GM19397 (cell line): ENCODE results near the gene SSMEM1.
A peak's percentile ranks its signal among the peaks of the same experiment; 100 is the strongest.
"Not testable (repeated sequence)": the region's sequence is repeated elsewhere in the genome, so short reads cannot be mapped to it uniquely, and the experiment has no call there.

Source experiments
- ATAC-seq: cut with Tn5 transposase; IDR thresholded peaks from one replicate; pipeline ENCODE4 v1.9.1; 2021; ENCODE audit warnings: mild to moderate bottlenecking, moderate library complexity; ENCODE audit not compliant: unreplicated experiment

Gene SSMEM1, protein sequence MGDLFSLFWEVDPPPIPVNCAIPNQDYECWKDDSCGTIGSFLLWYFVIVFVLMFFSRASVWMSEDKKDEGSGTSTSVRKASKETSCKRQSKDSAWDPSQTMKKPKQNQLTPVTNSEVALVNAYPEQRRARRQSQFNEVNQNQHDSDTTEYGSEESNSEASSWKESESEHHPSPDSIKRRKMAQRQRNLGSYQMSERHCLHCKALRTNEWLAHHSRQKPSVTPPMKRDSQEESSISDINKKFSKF

DNA sequence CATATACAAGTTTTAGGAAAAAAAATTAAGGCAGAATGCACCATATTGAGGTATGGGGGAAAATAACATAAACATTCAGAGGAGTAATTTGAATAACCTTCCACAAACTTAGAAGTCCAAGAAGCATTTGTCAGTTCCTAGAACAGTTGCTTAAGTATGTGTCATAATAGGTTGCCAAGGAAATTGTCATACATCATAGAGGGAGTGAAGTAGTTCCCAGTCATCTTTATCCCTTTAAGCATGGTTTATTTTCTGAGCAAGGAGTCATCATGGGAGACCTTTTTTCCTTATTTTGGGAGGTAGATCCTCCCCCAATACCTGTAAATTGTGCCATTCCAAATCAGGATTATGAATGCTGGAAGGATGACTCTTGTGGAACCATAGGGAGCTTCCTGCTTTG is at the start of gene SSMEM1:
Gene SSMEM1, plus strand, starts transcription at position 219 of the 400 bp plus-strand sequence. Its CDS starts 51 bp downstream, at position 270.
- no peak for ATAC-seq

DNA sequence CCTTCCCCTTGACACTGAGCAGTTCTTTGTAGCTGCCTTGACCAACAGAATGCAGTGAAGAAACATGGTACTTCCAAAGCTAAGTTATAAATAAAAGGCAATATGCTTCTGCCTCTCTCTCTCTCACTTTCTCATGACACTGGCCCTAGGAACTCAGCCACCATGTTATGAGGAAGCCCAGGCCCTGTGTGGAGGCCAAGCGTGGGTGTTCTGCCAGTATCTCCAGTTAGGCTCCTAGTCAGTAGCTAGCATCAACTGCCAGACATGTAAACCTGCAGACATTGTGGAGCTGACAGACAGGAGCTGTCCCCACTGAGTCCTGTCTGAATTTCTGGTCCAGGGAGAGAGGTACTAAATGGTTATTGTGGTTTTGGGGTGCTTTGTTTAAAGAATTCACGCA is 47.6 kb upstream of the SSMEM1 start:
- no peak for ATAC-seq

DNA sequence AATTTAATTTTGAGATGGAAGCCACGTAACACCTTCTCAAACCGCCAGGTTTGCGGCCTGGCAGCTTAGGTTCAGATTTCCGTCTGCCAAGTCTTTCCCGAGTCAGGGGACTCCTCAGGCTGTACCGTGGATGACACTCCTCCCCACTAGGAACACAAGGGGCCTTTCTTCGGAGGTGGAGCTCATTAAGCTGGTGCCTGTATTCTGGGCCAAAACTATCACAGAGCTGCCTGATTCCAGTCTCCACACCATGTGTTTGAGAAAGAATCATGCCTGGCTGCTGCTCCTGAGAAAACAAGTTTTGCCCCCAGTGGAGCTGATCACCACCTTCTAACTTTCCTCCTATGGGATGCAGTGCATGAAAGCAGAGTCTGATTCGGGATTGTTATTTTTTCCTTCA is 47.2 kb upstream of the SSMEM1 start:
- no peak for ATAC-seq

DNA sequence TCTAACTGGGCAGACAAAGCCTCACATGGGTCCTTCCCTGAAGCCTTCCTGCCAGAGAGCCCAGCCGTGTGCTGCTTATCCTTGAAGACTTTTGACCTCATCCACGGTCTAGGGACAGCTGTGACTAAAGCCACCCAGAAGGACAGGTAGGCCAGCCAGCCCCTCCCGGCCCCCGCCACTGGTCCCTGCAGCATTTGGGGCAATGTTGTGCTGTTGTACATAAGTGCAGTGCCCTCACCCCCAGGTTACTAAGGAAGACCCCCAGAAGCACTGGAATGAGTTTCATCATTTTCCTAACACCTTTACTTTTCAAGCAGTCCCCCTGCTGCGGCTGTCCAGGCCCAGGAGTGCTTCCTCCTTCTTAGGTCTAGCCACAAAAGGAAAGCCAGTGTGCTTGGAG is 45.5 kb upstream of the SSMEM1 start:
- no peak for ATAC-seq

DNA sequence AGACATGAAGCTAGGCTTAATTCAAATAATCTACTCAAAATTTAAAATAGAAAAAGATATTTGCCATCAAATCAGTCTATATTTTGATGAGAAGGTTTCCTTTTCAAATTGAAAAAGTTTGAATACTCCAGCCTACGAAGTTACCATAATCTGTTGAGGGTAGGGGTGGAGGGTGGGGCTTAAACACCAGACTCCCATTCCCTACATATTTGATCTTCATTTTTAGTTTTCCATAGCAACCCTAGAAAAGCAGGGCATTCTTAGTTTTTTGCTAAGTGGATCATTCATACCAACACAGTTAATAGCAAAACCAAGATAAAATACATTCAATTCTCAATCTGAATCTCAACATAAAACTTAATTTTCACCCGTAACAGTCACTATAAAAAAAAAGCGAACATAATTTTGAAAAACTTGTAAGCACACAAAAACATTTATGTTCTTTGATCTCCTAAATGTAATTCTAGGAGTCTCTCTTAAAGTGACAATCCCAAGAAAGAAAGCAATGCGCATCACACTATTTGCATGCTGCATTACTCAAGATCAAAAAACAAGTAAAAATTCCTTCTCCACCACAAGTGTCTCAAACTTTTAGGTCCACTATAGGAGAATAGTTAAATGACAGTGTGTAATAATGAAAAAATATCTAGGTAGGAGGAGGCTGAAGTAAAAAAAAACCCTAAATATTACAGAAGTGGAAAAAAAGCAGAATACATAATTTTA is 33.3 kb upstream of the SSMEM1 start:
- no peak for ATAC-seq

DNA sequence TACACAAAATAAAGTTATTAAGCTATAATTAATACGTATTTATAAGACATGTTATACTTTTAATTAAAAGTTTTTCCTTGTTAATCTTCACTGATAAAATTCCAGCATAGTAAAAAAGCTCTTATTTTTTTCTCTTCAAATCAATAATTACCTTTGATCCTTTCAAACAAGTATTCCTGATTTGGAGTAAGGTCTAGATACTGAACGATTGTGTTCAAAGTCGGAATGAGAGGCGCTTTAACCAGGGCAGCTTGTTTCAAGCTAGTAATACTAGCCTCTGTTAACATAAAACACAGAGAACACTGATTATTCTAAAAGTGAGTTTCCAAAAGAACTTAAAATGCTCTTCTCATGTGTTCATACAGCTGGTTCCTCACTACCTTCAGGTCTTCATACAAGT is 29.4 kb upstream of the SSMEM1 start:
- no peak for ATAC-seq

DNA sequence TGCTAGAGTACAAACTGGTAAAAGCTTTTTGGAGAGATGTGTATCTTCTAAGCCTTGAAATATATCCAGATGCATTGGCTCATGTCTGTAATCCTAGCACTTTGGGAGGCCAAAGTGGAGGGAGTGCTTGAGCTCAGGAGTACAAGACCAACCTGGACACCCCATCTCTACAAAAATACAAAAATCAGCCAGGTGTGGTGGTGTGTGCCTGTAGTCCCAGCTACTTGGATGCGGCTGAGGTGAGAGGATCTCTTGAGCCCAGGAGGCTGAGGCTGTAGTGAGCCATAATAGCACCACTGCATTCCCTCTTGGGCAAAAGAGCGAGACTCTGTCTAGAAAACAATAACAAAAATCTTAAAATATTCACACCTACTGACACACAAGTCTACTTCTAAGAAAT is 28.0 kb upstream of the SSMEM1 start:
- no peak for ATAC-seq

DNA sequence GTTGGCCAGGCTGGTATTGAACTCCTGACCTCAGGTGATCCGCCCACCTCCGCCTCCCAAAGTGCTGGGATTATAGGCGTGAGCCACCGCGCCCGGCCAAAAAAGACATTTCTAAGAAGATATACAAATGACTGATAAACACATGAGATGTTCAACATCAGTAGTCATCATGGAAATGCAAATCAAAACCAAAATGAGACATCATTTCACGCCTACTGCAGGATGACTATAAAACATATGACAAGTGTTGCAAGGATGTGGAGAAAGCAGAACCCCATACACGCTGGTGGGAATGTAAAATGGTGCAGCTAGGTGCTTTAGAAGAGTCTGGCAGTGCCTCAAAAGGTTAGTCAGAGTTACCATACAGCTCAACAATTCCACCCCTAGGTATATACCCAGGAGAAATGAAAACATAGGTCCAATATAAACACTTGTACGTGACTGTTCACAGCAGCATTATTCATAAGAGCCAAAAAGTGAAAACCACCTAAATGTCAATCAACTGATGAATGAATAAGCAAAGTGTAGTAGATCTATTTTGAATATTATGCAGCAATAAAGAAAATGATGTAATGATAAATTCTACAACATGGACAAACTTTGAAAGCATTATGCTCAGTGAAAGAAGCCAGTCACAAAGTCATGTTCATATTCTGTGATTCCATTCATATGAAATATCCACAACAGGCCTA is 26.9 kb upstream of the SSMEM1 start:
- no peak for ATAC-seq

DNA sequence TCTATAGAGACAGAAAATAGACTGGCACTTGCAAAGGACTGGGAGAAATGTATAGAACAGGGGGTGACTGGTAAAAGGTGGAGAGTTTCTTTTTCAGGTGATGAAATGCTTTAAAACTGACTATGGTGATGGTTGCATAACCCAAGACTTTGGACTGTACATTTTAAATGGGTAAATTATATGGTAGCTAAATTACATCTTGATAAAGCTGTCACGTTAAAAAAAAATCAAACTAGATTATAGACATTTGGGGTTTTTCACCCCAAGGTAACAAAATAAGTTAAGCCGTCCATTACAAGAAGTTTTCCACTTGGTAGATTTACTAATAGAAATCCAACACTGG is 26.4 kb upstream of the SSMEM1 start:
- no peak for ATAC-seq

DNA sequence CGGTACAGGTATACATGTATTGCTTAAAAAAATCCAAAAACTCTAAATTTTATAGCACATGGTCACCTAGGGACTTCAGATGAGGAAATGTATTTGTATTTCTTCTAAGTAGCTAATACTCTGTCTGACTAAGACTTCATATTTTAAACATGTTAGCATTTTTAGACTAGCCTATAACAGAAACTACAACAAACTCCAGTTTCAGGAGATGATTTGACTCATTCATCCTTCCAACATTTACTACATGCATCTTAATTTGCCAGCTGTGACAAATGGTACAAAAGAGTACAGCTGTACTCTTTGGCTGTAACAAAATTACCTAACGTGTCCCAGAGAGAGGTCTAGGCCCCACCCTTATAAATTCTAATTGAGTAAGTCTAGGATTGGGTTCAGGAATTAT is 24.7 kb upstream of the SSMEM1 start:
- no peak for ATAC-seq

DNA sequence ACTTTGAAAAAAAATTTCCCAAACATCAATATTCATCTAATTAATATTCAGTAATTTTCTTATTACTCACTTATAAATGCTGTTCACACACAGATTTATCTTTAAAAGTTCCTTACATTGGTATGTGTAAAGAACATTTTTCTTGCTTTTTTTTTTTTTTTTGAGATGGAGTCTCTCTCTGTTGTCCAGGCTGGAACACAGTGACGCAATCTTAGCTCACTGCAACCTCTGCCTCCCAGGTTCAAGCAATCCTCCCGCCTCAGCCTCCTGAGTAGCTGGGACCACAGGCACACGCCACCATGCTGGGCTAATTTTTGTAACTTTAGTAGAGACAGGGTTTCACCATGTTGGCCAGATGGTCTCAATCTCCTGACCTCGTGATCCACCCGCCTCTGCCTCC is 23.3 kb upstream of the SSMEM1 start:
- not testable (repeated sequence) for ATAC-seq

DNA sequence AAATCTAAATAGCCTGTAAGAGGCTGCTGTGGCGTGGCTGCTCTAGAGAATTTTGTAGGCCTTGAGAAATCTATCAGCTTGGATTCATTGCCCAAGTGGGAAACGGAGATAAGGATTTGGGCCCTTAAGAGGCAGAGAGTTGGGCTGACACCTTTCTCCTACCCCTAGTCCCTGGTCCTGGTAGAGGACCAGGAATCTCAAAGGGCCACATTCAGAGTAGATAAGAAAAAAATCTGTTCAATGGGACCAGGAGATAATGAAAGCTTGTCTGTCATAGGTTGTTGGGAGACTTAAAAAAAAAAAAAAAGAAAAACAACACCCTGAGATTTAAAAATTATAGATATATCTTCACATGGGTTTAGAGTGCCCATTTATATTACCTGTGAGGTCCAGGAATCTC is 20.3 kb upstream of the SSMEM1 start:
- ATAC-seq: no peak

DNA sequence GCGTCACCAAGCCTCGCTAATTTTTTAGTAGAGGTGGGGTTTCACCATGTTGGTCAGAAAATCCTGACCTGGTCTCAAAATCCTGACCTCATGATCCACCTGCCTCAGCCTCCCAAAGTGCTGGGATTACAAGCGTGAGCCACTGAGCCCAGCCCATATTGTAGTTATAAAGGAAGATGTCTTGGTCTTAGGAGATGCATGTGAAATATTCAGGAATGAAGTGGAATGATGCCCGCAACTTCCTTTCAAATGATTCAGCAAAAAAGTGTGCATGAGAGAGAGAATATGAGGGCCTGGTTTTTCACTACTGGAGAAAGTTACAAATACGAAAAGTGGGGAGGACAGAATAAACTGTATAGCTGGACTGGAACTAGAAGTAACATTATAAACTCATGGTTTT is 18.3 kb upstream of the SSMEM1 start:
- ATAC-seq: no peak

DNA sequence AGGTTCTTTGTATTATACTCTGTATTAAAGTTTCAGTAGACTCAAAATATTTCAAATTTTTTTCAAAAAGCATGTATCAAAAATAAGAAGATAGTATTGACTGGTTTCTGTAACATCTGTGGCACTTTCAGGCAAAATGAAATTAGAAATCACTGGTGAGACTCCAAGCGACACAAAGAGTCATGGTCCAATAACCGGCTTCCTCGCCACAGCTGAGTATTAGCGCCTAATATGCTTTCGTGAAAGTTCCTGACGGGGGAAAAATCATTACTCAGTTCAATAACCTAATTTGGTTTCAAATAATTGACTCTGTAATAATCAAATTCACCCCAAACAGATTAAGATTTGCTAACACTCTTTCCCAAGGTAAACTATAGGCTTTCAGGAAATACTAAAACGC is 15.9 kb upstream of the SSMEM1 start:
- no peak for ATAC-seq

DNA sequence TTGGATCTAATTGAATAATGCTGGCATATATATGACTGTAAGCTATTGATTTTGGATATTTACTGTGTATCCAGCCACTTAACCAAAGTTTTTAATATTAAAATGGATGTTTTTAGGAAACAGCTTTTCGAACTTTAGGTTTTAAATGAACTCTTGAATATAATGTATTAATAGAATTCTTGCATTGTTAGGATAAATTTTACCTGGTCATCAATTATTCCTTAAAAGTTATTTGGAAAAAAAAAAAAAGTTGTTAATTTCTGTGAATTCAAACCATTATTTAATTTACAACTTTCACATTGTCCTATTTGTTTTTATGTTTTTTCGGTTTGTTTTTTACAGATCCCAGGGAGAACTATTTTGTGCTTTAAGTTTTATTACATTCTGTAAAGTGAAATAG is 12.3 kb upstream of the SSMEM1 start:
- ATAC-seq: no peak

DNA sequence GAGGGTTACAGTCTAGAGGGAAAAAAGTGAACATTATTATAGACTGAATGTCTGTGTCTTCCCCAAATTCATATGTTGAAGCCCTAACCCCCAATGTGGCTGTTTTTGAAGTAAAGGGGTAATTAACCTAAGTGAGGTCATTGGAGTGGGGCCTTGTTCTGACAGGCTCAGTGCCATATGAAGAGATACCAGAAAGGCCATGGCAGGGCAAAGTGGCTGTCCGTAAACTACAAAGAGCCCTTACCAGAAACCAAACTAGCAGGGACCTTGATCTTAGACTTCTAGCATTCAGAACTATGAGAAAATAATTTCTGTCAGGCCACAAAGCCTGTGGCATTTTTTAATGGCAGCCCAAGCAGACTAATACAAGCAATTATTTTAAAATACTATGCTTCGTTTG is 11.2 kb upstream of the SSMEM1 start:
- no peak for ATAC-seq

DNA sequence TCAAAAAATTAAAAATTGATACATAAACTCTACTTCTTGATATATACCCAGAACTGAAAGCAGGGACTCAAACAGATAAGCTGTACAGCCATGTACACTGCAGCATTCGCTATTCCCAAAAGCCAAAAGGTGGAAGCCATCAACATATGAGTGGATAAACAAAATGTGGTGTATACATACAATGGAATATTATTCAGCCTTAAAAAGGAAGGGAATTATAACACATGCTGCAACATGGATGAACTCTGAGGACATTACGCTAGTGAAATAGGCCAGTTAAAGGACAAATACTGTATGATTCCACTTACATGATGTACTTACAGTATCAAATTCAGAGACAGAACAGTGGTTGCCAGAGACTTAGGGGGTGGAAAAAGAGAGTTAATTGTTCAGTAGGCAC is 10.6 kb upstream of the SSMEM1 start:
- no peak for ATAC-seq

DNA sequence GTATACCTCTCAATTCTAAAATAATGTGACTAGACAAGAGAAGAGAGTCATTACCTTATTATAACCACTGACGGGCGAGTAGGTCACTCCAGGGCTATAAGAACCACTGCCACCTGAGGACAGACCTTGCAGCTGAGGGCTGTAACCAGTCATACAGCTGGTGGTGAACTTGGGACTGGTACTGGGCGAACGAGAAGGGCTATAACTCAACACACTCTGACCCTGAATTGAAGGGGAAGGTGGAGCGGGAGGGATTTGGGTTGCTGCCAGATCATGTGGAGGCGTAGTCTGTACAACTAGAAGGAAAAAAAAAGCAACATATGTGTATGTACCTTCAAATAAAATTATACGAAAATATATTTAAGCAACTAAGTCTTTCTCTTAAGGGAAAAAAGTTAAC is 5.9 kb upstream of the SSMEM1 start:
- no peak for ATAC-seq

DNA sequence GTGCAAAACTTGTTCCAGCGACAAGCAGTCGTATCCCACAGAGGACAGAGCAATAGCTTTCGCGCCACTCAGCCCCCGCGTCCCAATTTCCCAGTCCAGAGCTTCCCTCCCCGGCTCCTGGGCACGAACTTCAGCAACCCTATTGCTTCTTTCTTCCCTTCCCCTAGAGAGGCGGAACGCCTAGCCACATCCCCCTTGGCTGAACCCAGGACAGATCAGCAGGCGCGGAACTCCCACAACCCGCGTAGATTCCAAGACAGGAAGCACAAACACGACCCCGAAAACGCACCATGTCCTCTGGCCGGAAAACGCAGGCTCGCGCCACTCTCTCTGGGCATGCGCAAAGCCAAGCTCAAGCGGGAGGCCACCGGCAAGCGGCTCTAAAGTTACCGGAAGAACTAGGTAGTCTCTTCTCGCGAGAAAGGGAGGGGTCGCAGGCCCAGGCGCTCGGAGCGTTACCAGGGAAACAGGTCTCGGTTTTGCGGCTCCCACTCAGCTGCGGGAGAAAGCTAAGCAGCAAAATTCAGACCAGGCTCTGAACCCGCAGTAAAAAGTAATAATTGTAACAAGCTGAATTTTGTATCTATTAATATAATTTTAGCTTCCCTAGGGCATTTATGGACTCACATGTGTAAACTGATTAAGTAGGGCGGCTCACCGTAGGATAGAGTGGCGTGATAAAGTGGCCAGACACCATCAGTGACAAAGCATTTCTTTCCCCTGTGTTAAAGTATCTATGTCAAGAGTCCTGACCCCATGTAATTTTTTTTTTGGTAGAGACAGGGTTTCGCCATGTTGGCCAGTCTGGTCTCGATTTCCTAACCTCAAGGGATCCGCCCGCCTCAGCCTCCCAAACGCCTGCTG is 2.3 kb upstream of the SSMEM1 start, which contains the start of gene TMEM209:
Gene TMEM209, minus strand, starts transcription at position 323 of the 864 bp plus-strand sequence. Its CDS starts 31 bp downstream, at position 292.
- peak; percentile 95 for ATAC-seq

DNA sequence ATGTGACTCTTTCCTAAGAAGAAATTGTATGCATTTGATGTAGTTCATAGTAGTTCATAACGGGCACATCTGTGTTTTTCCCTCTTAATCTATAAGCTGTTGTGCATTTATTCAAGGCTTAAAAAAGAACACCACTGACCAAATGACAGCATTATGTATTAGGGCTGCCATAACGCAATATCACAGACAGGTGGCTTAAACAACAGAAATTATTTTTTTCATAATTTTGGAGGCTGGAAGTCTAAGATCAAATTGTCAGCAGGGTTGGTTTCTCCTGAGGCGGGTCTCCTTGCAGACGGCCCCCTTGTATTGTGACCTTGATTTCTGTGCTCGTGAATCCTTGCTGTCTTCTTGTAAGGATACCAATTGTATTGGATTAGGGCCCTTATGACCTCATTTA is 627 bp upstream of the SSMEM1 start:
- no peak for ATAC-seq

DNA sequence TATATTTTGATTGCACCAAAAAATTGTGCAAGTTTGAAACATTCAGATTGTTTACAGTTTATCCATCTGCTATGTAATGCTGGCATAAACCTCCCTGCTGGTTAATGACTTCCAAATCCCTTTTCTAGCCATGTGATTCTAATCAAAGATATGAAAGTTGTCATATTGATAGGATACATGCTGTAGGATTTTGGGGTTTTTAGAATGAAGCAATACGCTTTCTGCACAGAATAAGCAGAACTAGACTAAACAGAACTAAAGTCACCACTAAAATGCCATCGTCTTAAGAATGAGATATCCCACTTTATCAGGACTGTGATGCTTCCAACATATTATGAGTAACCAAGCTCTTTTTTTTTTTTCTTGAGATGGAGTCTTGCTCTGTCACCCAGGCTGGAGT is 856 bp downstream of the SSMEM1 start:
- no peak for ATAC-seq
